Measurements from ENCODE around the gene PAFAH1B1.
A peak's percentile ranks its signal among the peaks of the same experiment; 100 is the strongest.

The PAFAH1B1 gene

GRCh38 chr17:2724784-2725164 is 131.3 kb downstream of the PAFAH1B1 start:
- peak; percentile 30 for DNase-seq
- Histone ChIP-seq H3K23ac (ENCODE audit: low read length in 2 of 2) (no peak overlapping the region), H2BK120ac (ENCODE audit: low read depth, low read length) (no peak overlapping the region), H3K9me3 (ENCODE audit: control insufficient read depth, low read length) (peaks cover 4% of the 10 kb centered on the region), H4K8ac (ENCODE audit: low read length) (no peak overlapping the region), H3K14ac (ENCODE audit: low read length in 2 of 2) (no peak overlapping the region), H3K4me3 (ENCODE audit: insufficient read depth in 1 of 2, low read depth in 1 of 2, low read length in 2 of 2) (no peak overlapping the region), H2AK5ac (ENCODE audit: low read length, severe bottlenecking) (no peak overlapping the region), H2AFZ (ENCODE audit: low read depth, low read length) (no peak overlapping the region), H2BK15ac (ENCODE audit: low read depth, poor library complexity, severe bottlenecking) (no peak overlapping the region), H2BK12ac (ENCODE audit: low read length in 2 of 2) (no peak overlapping the region), H3K18ac (ENCODE audit: low read depth in 1 of 2, low read length in 2 of 2) (no peak overlapping the region), H3K4me2 (ENCODE audit: low read length, poor library complexity, severe bottlenecking) (peak overlapping the region; percentile 73), H3K27me3 (ENCODE audit: control insufficient read depth in 1 of 2, insufficient read depth in 1 of 2, low read length in 2 of 2) (peaks cover 50 to 58% of the 10 kb centered on the region in 2 experiments), H3K9ac (ENCODE audit: low read length) (no peak overlapping the region), H3K27ac (ENCODE audit: low read length, poor library complexity, severe bottlenecking) (no peak overlapping the region), H4K91ac (ENCODE audit: low read length) (no peak overlapping the region), H3K79me1 (replicated peaks; ENCODE audit: low read length, poor library complexity, severe bottlenecking) (no peaks in the 10 kb centered on the region), H2BK5ac (ENCODE audit: low read depth, low read length, poor library complexity, severe bottlenecking) (no peak overlapping the region), H3K36me3 (ENCODE audit: control insufficient read depth in 1 of 2, insufficient read depth in 2 of 2, low read depth in 1 of 2, low read length in 2 of 2) (no peaks in the 10 kb centered on the region), H3K4ac (ENCODE audit: low read depth in 1 of 2, low read length in 2 of 2) (no peak overlapping the region), H3K4me1 (ENCODE audit: control insufficient read depth, insufficient read depth, low read depth, low read length) (peaks cover 11% of the 10 kb centered on the region)
- WGBS: 5% methylated on average over 40 of the region's 40 CpGs

GRCh38 chr17:2730764-2731353 is 137.4 kb downstream of the PAFAH1B1 start:
- Histone ChIP-seq H3K4me1 (ENCODE audit: control insufficient read depth, insufficient read depth, low read depth, low read length) (peaks cover 2% of the 10 kb centered on the region), H3K9ac (ENCODE audit: low read length) (no peak overlapping the region), H3K4ac (ENCODE audit: low read depth in 1 of 2, low read length in 2 of 2) (no peak overlapping the region), H3K9me3 (ENCODE audit: control insufficient read depth, low read length) (no peaks in the 10 kb centered on the region), H3K4me3 (ENCODE audit: insufficient read depth in 1 of 2, low read depth in 1 of 2, low read length in 2 of 2) (no peak overlapping the region), H3K18ac (ENCODE audit: low read depth in 1 of 2, low read length in 2 of 2) (no peak overlapping the region), H2BK120ac (ENCODE audit: low read depth, low read length) (no peak overlapping the region), H2AFZ (ENCODE audit: low read depth, low read length) (no peak overlapping the region), H3K14ac (ENCODE audit: low read length in 2 of 2) (no peak overlapping the region), H2BK5ac (ENCODE audit: low read depth, low read length, poor library complexity, severe bottlenecking) (no peak overlapping the region), H2BK15ac (ENCODE audit: low read depth, poor library complexity, severe bottlenecking) (no peak overlapping the region), H3K27ac (ENCODE audit: low read length, poor library complexity, severe bottlenecking) (no peak overlapping the region), H3K79me1 (replicated peaks; ENCODE audit: low read length, poor library complexity, severe bottlenecking) (no peaks in the 10 kb centered on the region), H3K23ac (ENCODE audit: low read length in 2 of 2) (no peak overlapping the region), H3K36me3 (ENCODE audit: control insufficient read depth in 1 of 2, insufficient read depth in 2 of 2, low read depth in 1 of 2, low read length in 2 of 2) (no peaks in the 10 kb centered on the region), H4K91ac (ENCODE audit: low read length) (no peak overlapping the region), H2BK12ac (ENCODE audit: low read length in 2 of 2) (no peak overlapping the region), H3K4me2 (ENCODE audit: low read length, poor library complexity, severe bottlenecking) (no peak overlapping the region), H3K27me3 (ENCODE audit: control insufficient read depth in 1 of 2, insufficient read depth in 1 of 2, low read length in 2 of 2) (peaks cover 28 to 52% of the 10 kb centered on the region in 2 experiments), H4K8ac (ENCODE audit: low read length) (no peak overlapping the region), H2AK5ac (ENCODE audit: low read length, severe bottlenecking) (no peak overlapping the region)
- DNase-seq: no peak
- WGBS: 87% methylated on average over 17 of the region's 17 CpGs

GRCh38 chr17:2731807-2732206 is 138.4 kb downstream of the PAFAH1B1 start:
- Histone ChIP-seq H2BK15ac (ENCODE audit: low read depth, poor library complexity, severe bottlenecking) (no peak overlapping the region), H3K23ac (ENCODE audit: low read length in 2 of 2) (no peak overlapping the region), H2BK120ac (ENCODE audit: low read depth, low read length) (no peak overlapping the region), H4K91ac (ENCODE audit: low read length) (no peak overlapping the region), H3K36me3 (ENCODE audit: control insufficient read depth in 1 of 2, insufficient read depth in 2 of 2, low read depth in 1 of 2, low read length in 2 of 2) (no peaks in the 10 kb centered on the region), H3K4me1 (ENCODE audit: control insufficient read depth, insufficient read depth, low read depth, low read length) (peaks cover 2% of the 10 kb centered on the region), H2AK5ac (ENCODE audit: low read length, severe bottlenecking) (no peak overlapping the region), H3K9ac (ENCODE audit: low read length) (no peak overlapping the region), H2BK5ac (ENCODE audit: low read depth, low read length, poor library complexity, severe bottlenecking) (no peak overlapping the region), H3K4me3 (ENCODE audit: insufficient read depth in 1 of 2, low read depth in 1 of 2, low read length in 2 of 2) (no peak overlapping the region), H3K79me1 (replicated peaks; ENCODE audit: low read length, poor library complexity, severe bottlenecking) (no peaks in the 10 kb centered on the region), H3K27me3 (ENCODE audit: control insufficient read depth in 1 of 2, insufficient read depth in 1 of 2, low read length in 2 of 2) (peaks cover 27 to 51% of the 10 kb centered on the region in 2 experiments), H2BK12ac (ENCODE audit: low read length in 2 of 2) (no peak overlapping the region), H3K9me3 (ENCODE audit: control insufficient read depth, low read length) (no peaks in the 10 kb centered on the region), H3K18ac (ENCODE audit: low read depth in 1 of 2, low read length in 2 of 2) (no peak overlapping the region), H3K14ac (ENCODE audit: low read length in 2 of 2) (no peak overlapping the region), H3K4ac (ENCODE audit: low read depth in 1 of 2, low read length in 2 of 2) (no peak overlapping the region), H2AFZ (ENCODE audit: low read depth, low read length) (no peak overlapping the region), H3K4me2 (ENCODE audit: low read length, poor library complexity, severe bottlenecking) (no peak overlapping the region), H4K8ac (ENCODE audit: low read length) (no peak overlapping the region), H3K27ac (ENCODE audit: low read length, poor library complexity, severe bottlenecking) (no peak overlapping the region)
- DNase-seq: no peak
- 89% methylated on average over 10 of the region's 10 CpGs for WGBS

GRCh38 chr17:2734939-2735338 is 141.5 kb downstream of the PAFAH1B1 start:
- H3K4me2 ChIP-seq (ENCODE audit: low read length, poor library complexity, severe bottlenecking): no peak overlapping the region
- DNase-seq: no peak
- no peak overlapping the region for H2BK12ac ChIP-seq (ENCODE audit: low read length in 2 of 2)
- no peak overlapping the region for H2AFZ ChIP-seq (ENCODE audit: low read depth, low read length)
- H3K36me3 ChIP-seq (ENCODE audit: control insufficient read depth in 1 of 2, insufficient read depth in 2 of 2, low read depth in 1 of 2, low read length in 2 of 2): no peaks in the 10 kb centered on the region
- H2AK5ac ChIP-seq (ENCODE audit: low read length, severe bottlenecking): no peak overlapping the region
- no peak overlapping the region for H2BK120ac ChIP-seq (ENCODE audit: low read depth, low read length)
- H3K14ac ChIP-seq (ENCODE audit: low read length in 2 of 2): no peak overlapping the region
- no peak overlapping the region for H2BK15ac ChIP-seq (ENCODE audit: low read depth, poor library complexity, severe bottlenecking)
- H4K91ac ChIP-seq (ENCODE audit: low read length): no peak overlapping the region
- H3K4me3 ChIP-seq (ENCODE audit: insufficient read depth in 1 of 2, low read depth in 1 of 2, low read length in 2 of 2): no peak overlapping the region
- peaks cover 19 to 36% of the 10 kb centered on the region in 2 experiments for H3K27me3 ChIP-seq (ENCODE audit: control insufficient read depth in 1 of 2, insufficient read depth in 1 of 2, low read length in 2 of 2)
- no peak overlapping the region for H3K18ac ChIP-seq (ENCODE audit: low read depth in 1 of 2, low read length in 2 of 2)
- no peaks in the 10 kb centered on the region for H3K9me3 ChIP-seq (ENCODE audit: control insufficient read depth, low read length)
- no peak overlapping the region for H3K27ac ChIP-seq (ENCODE audit: low read length, poor library complexity, severe bottlenecking)
- no peaks in the 10 kb centered on the region for H3K79me1 ChIP-seq (replicated peaks; ENCODE audit: low read length, poor library complexity, severe bottlenecking)
- WGBS: 78% methylated on average over 10 of the region's 10 CpGs
- H3K9ac ChIP-seq (ENCODE audit: low read length): no peak overlapping the region
- no peak overlapping the region for H3K23ac ChIP-seq (ENCODE audit: low read length in 2 of 2)
- H3K4me1 ChIP-seq (ENCODE audit: control insufficient read depth, insufficient read depth, low read depth, low read length): peaks cover 2% of the 10 kb centered on the region
- no peak overlapping the region for H4K8ac ChIP-seq (ENCODE audit: low read length)
- H2BK5ac ChIP-seq (ENCODE audit: low read depth, low read length, poor library complexity, severe bottlenecking): no peak overlapping the region
- H3K4ac ChIP-seq (ENCODE audit: low read depth in 1 of 2, low read length in 2 of 2): no peak overlapping the region

All from mesenchymal stem cell (in vitro differentiated cells and primary cell).